Loucy (cell line): ENCODE data around the gene RYR2.

Experiments
- H2AFZ ChIP-seq: fragments of 200-600 bp; sonication (generic); 2 replicates; pipeline ENCODE4 v1.6.0; 2016; ENCODE audit warnings: antibody characterized with exemption, mild to moderate bottlenecking, low read length, moderate library complexity
- H3F3A ChIP-seq: fragments of 200-600 bp; 2 replicates; pipeline ENCODE4 v1.6.0; 2016; ENCODE audit warnings: antibody characterized with exemption, low read depth, mild to moderate bottlenecking
- H3K27me3 ChIP-seq: fragments of 200-600 bp; sonication (generic); 2 replicates; pipeline ENCODE4 v1.6.1; 2014; ENCODE audit warnings: low read length, mild to moderate bottlenecking; ENCODE audit not compliant: insufficient read depth, poor library complexity, severe bottlenecking
- H3K36me3 ChIP-seq: fragments of 200-600 bp; sonication (generic); 2 replicates; pipeline ENCODE4 v1.6.1; 2016; ENCODE audit warnings: low read length; ENCODE audit not compliant: insufficient read depth
- H3K4me1 ChIP-seq: fragments of 200-600 bp; sonication (generic); 2 replicates; pipeline ENCODE4 v1.5.1; 2014; ENCODE audit warnings: low read length, mild to moderate bottlenecking; ENCODE audit not compliant: insufficient read depth, poor library complexity, severe bottlenecking
- H3K4me2 ChIP-seq: fragments of 200-600 bp; sonication (generic); 2 replicates; pipeline ENCODE4 v1.6.0; 2014; ENCODE audit warnings: antibody characterized with exemption, low read length, low read depth, mild to moderate bottlenecking; ENCODE audit not compliant: poor library complexity, severe bottlenecking
- H3K4me3 ChIP-seq: fragments of 200-600 bp; sonication (generic); 2 replicates; pipeline ENCODE4 v1.5.1; 2014; ENCODE audit warnings: low read length, mild to moderate bottlenecking, mixed read lengths; ENCODE audit not compliant: poor library complexity, severe bottlenecking
- H3K79me2 ChIP-seq: fragments of 200-600 bp; sonication (generic); 2 replicates; pipeline ENCODE4 v1.6.1; 2014; ENCODE audit warnings: low read length; ENCODE audit not compliant: insufficient read depth
- H3K9ac ChIP-seq: fragments of 200-600 bp; sonication (generic); 2 replicates; pipeline ENCODE4 v1.6.0; 2014; ENCODE audit warnings: mild to moderate bottlenecking, low read depth, low read length, moderate library complexity; ENCODE audit not compliant: poor library complexity, severe bottlenecking
- H3K9me2 ChIP-seq: fragments of 200-600 bp; sonication (generic); replicated peaks from 2 replicates; pipeline ENCODE4 v1.6.1; 2016; ENCODE audit warnings: low read depth, low read length, mixed read lengths
- H3K9me3 ChIP-seq: fragments of 200-600 bp; sonication (generic); 2 replicates; pipeline ENCODE4 v1.6.1; 2014; ENCODE audit warnings: mild to moderate bottlenecking, antibody characterized with exemption, low read length, low read depth; ENCODE audit not compliant: insufficient read depth
- H4K20me1 ChIP-seq: fragments of 200-600 bp; sonication (generic); 2 replicates; pipeline ENCODE4 v1.6.0; 2014; ENCODE audit warnings: antibody characterized with exemption, low read length, mild to moderate bottlenecking; ENCODE audit not compliant: insufficient read depth, poor library complexity, severe bottlenecking
- EZH2phosphoT487 ChIP-seq: fragments of 200-600 bp; IDR thresholded peaks from 2 replicates; pipeline ENCODE4 v1.6.1; 2018; ENCODE audit warnings: antibody characterized with exemption, mild to moderate bottlenecking, moderate library complexity, borderline replicate concordance
- TF ChIP-seq, protein P1 (sequence below): fragments of 200-600 bp; sonication (generic); conservative IDR thresholded peaks from 2 replicates; pipeline ENCODE4 v1.5.1; 2014; ENCODE audit warnings: mild to moderate bottlenecking, antibody characterized with exemption, low read length

RYR2 gene

DNA sequence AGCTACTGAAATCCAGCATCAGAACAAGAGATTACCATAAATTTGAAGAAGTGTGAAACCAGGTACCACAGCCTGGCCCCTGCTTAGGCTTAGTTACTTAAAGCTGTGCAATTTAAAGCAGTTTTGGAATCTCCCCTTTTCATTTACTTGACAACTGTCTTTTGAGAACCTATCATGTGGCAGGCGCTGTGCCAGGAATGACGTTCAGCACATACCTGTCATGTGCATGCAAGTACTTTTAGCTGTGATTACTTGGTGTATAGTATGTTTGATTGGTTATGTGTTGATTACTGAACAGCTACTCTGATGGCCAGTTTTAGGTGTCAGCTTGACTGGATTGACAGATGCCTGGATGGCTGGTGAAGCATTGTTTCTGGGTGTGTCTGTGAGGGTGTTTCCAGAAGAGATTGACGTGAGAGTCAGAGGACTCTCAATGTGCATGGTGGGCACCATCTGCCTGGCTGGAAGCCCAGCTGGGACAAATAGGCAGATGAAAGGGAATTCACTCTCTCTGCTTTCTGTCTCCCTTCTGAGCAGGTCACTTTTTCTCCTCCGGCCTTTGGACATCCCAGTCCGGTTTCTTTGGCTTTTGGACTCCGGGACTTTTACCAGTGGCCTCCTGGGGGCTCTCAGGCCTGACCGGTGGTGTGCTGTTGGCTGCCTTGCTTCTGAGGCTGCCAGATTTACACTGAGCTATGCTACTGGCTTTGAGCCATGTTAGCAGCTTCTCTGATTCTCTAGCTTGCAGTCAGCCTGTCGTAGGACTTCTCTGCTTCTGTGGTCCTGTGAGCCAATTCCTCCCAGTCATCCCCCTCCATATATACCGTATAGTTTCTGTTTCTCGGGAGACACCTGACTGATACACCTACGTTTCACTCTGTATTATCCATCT, 178.0 kb downstream of the RYR2 start:
- H3K4me1 ChIP-seq: no peaks in the 10 kb centered on the region
- no peaks in the 10 kb centered on the region for H3K36me3 ChIP-seq
- H3K79me2 ChIP-seq: no peaks in the 10 kb centered on the region
- H3K4me2 ChIP-seq: no peak overlapping the region
- H4K20me1 ChIP-seq: no peaks in the 10 kb centered on the region
- TF ChIP-seq, protein P1, sequence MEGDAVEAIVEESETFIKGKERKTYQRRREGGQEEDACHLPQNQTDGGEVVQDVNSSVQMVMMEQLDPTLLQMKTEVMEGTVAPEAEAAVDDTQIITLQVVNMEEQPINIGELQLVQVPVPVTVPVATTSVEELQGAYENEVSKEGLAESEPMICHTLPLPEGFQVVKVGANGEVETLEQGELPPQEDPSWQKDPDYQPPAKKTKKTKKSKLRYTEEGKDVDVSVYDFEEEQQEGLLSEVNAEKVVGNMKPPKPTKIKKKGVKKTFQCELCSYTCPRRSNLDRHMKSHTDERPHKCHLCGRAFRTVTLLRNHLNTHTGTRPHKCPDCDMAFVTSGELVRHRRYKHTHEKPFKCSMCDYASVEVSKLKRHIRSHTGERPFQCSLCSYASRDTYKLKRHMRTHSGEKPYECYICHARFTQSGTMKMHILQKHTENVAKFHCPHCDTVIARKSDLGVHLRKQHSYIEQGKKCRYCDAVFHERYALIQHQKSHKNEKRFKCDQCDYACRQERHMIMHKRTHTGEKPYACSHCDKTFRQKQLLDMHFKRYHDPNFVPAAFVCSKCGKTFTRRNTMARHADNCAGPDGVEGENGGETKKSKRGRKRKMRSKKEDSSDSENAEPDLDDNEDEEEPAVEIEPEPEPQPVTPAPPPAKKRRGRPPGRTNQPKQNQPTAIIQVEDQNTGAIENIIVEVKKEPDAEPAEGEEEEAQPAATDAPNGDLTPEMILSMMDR: no peak
- no peak for TF ChIP-seq EZH2phosphoT487
- no peaks in the 10 kb centered on the region for H3F3A ChIP-seq
- no peaks in the 10 kb centered on the region for H3K9me2 ChIP-seq
- H3K27me3 ChIP-seq: no peaks in the 10 kb centered on the region
- H2AFZ ChIP-seq: no peak overlapping the region
- H3K9me3 ChIP-seq: no peaks in the 10 kb centered on the region
- no peak overlapping the region for H3K4me3 ChIP-seq
- no peak overlapping the region for H3K9ac ChIP-seq

DNA sequence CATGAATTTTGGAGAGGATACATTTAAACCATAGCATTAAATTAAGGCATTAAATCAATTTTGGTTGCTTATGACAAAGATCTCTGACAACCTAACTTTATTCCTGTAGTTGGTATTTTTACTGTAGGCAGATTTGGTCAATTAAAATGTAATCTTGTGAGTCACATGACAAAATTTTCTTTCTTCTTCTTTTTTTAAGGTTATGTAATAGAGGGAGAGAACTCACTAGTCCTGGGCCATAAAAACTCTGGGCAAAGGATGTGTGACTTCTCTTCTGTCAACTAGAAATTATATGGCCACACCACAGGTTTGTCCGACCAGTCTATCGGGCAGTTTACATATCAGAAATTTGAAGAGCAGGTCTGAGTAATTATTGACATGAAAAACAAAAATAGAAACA, 181.4 kb downstream of the RYR2 start:
- Histone ChIP-seq H3K79me2 (no peaks in the 10 kb centered on the region), H3F3A (no peaks in the 10 kb centered on the region), H3K4me2 (no peak overlapping the region), H3K9me3 (0 out of 2 replicates have a peak, but pooled peaks cover 3% of the 10 kb centered on the region), H2AFZ (no peak overlapping the region), H3K9ac (no peak overlapping the region), H3K9me2 (no peaks in the 10 kb centered on the region), H3K4me3 (no peak overlapping the region), H3K27me3 (no peaks in the 10 kb centered on the region), H3K4me1 (no peaks in the 10 kb centered on the region), H4K20me1 (no peaks in the 10 kb centered on the region), H3K36me3 (no peaks in the 10 kb centered on the region)
- no peak for TF ChIP-seq EZH2phosphoT487
- TF ChIP-seq, protein P1: no peak

DNA sequence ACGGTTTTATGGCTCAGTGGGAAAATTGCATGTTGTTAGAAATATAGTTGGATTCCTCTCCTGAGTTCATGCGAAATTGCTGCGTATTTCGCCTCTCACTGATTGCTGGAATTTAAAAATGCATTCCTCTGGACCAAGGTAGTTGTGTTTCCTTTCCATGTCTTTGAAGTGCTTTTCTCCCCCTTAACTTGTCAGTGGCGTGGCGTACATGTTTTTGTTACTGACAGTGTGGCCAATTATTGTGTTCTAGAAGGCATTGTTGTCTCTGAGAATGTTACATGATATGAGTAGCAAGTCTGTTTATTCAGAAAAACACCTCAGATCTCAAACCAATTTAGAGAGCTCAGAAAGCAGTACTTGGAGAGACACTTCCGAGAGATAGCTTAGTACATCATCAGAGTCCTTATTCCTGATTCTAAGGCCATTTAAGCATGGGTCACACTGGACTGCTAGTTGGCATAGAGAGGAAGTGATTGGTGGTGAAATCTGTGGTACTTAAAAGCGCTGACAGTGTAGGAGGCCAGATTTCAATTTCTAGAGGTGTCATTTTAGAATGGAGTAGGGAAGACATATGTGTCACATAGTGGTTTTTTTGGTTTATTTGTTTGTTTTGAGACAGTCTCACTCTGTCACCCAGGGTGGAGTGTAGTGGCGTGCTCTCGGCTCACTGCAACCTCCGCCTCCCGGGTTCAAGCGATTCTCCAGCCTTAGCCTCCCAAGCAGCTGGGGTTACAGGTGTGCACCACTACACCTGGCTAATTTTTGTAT, 184.4 kb downstream of the RYR2 start:
- Histone ChIP-seq H3K79me2 (no peaks in the 10 kb centered on the region), H3K9me2 (no peaks in the 10 kb centered on the region), H2AFZ (no peak overlapping the region), H3K27me3 (no peaks in the 10 kb centered on the region), H3K36me3 (no peaks in the 10 kb centered on the region), H4K20me1 (no peaks in the 10 kb centered on the region), H3F3A (no peaks in the 10 kb centered on the region), H3K9ac (no peak overlapping the region), H3K4me2 (no peak overlapping the region), H3K4me3 (no peak overlapping the region), H3K4me1 (no peaks in the 10 kb centered on the region), H3K9me3 (0 out of 2 replicates have a peak, but pooled peaks cover 3% of the 10 kb centered on the region)
- no peak for TF ChIP-seq EZH2phosphoT487
- TF ChIP-seq, protein P1: no peak
